Measurements from ENCODE around the gene ABHD8. TPM values are rescaled to one million over a fixed set of nuclear protein-coding genes. Genes with fewer than 3 reads are reported as not detected.

The ABHD8 gene
- total and polyA plus RNA-seq, 2 of the 13 experiments (the other 11 are each of a cell fraction or from before 2014, with no cell fraction given), result 6.3 to 7.2 TPM

- TF ChIP-seq TFE3 (CRISPR knock-in tag; IDR thresholded peaks at IDR 0.05) (peak; percentile 69; the same call in 1 of the 2 replicates), EZH2 (conservative IDR thresholded peaks at IDR 0.05; ENCODE audit: low read depth, low read length) (no peak), PATZ1 (CRISPR knock-in tag; IDR thresholded peaks at IDR 0.05) (peak; percentile 99), MIER3 (CRISPR knock-in tag; IDR thresholded peaks at IDR 0.05; ENCODE audit: borderline replicate concordance) (peak; percentile 90; the same call in 1 of the 2 replicates), ZBTB46 (CRISPR knock-in tag; IDR thresholded peaks at IDR 0.05; ENCODE audit: borderline replicate concordance) (peak; percentile 96; the same call in 1 of the 2 replicates), ZNF792 (CRISPR knock-in tag; IDR thresholded peaks at IDR 0.05) (0 out of 2 replicates have a peak, but pooled peaks have one; percentile 19), XBP1 (CRISPR knock-in tag; IDR thresholded peaks at IDR 0.05) (no peak), EP300 (IDR thresholded peaks at IDR 0.05; ENCODE audit: low read depth in 2 of 2, low read length in 2 of 2) (peak; percentile 67 to 96; a peak in 3 of 4 replicates), EP300 (CRISPR knock-in tag; IDR thresholded peaks at IDR 0.05; ENCODE audit: borderline replicate concordance) (peak; percentile 91), SATB2 (CRISPR knock-in tag; IDR thresholded peaks at IDR 0.05) (0 out of 2 replicates have a peak, but pooled peaks have one; percentile 46), GATAD2A (CRISPR knock-in tag; IDR thresholded peaks at IDR 0.05) (peak; percentile 95), POLR2AphosphoS5 (IDR thresholded peaks at IDR 0.05; ENCODE audit: low read depth, low read length) (peak; percentile 24; the same call in 1 of the 2 replicates), ZNF777 (CRISPR knock-in tag; IDR thresholded peaks at IDR 0.05) (no peak), ZBTB14 (CRISPR knock-in tag; IDR thresholded peaks at IDR 0.05) (peak; percentile 50; the same call in 1 of the 2 replicates), JARID2 (CRISPR knock-in tag; IDR thresholded peaks at IDR 0.05; ENCODE audit: insufficient replicate concordance) (no peak), GATAD1 (CRISPR knock-in tag; IDR thresholded peaks at IDR 0.05) (peak; percentile 69), BATF2 (CRISPR knock-in tag; IDR thresholded peaks at IDR 0.05) (no peak), TAF1 (CRISPR knock-in tag; IDR thresholded peaks at IDR 0.05) (peak; percentile 28; the same call in 1 of the 2 replicates), ZSCAN25 (CRISPR knock-in tag; IDR thresholded peaks at IDR 0.05) (peak; percentile 89), ARNT2 (CRISPR knock-in tag; IDR thresholded peaks at IDR 0.05; ENCODE audit: low read depth) (peak; percentile 77), RFX3 (CRISPR knock-in tag; IDR thresholded peaks at IDR 0.05) (0 out of 2 replicates have a peak, but pooled peaks have one; percentile 15), TGIF2 (CRISPR knock-in tag; IDR thresholded peaks at IDR 0.05) (peak; percentile 83)
Measured at GRCh38 chr19:17248011-17248776, 55.0 kb downstream of the ABHD8 start (continued).
